HuH-7 (cell line): ENCODE results near the gene CRYBG3.
A peak's percentile ranks its signal among the peaks of the same experiment; 100 is the strongest.
"Not testable (repeated sequence)": the region's sequence is repeated elsewhere in the genome, so short reads cannot be mapped to it uniquely, and the experiment has no call there.

Source experiments
- DNase-seq: peaks from one replicate; pipeline ENCODE4 v3.0.0; 2011; ENCODE audit warnings: low spot score

CRYBG3 gene

GRCh38 chr3:97821774-97822358 lies at the start of gene CRYBG3:
Gene CRYBG3, plus strand, starts transcription at chr3:97822011. Its CDS starts 196 bp downstream, at chr3:97822207.
- peak; percentile 87 for DNase-seq

GRCh38 chr3:97772926-97773325 lies 48.9 kb upstream of the CRYBG3 start:
- DNase-seq = no peak

- no peak for DNase-seq
Measured at GRCh38 chr3:97778152-97778551, 43.7 kb upstream of the CRYBG3 start.

- peak; percentile 23 for DNase-seq
Measured at GRCh38 chr3:97793420-97794019, 28.3 kb upstream of the CRYBG3 start.

- no peak for DNase-seq
Measured at GRCh38 chr3:97795951-97796350, 25.9 kb upstream of the CRYBG3 start.

- no peak for DNase-seq
Measured at GRCh38 chr3:97804471-97804870, 17.3 kb upstream of the CRYBG3 start.

- no peak for DNase-seq
Measured at GRCh38 chr3:97810779-97811390, 10.9 kb upstream of the CRYBG3 start.

- DNase-seq = no peak
Measured at GRCh38 chr3:97815149-97815917, 6.5 kb upstream of the CRYBG3 start.

- no peak for DNase-seq
Measured at GRCh38 chr3:97816811-97817210, 5.0 kb upstream of the CRYBG3 start.

- DNase-seq = no peak
Measured at GRCh38 chr3:97817965-97818364, 3.8 kb upstream of the CRYBG3 start.

- no peak for DNase-seq
Measured at GRCh38 chr3:97820780-97821179, 1.0 kb upstream of the CRYBG3 start.

- peak; percentile 43 for DNase-seq
Measured at GRCh38 chr3:97821287-97821773, 481 bp upstream of the CRYBG3 start.

GRCh38 chr3:97822359-97822775 lies 556 bp downstream of the CRYBG3 start:
- DNase-seq = peak; percentile 44

GRCh38 chr3:97823046-97824004 lies 1.5 kb downstream of the CRYBG3 start:
- DNase-seq = no peak

- DNase-seq = no peak
Measured at GRCh38 chr3:97825101-97825500, 3.3 kb downstream of the CRYBG3 start.

GRCh38 chr3:97827741-97828471 lies 6.1 kb downstream of the CRYBG3 start:
- DNase-seq = no peak

GRCh38 chr3:97829198-97829597 lies 7.4 kb downstream of the CRYBG3 start:
- DNase-seq = no peak

GRCh38 chr3:97830638-97831037 lies 8.8 kb downstream of the CRYBG3 start:
- no peak for DNase-seq

- DNase-seq = no peak
Measured at GRCh38 chr3:97831140-97831539, 9.3 kb downstream of the CRYBG3 start.

GRCh38 chr3:97833184-97833583 lies 11.4 kb downstream of the CRYBG3 start:
- DNase-seq = not testable (repeated sequence)

- no peak for DNase-seq
Measured at GRCh38 chr3:97835761-97836160, 13.9 kb downstream of the CRYBG3 start.
